Esophagus squamous epithelium (tissue), 4 donors: ENCODE results near the gene CLEC14A.

Experiments used
- CTCF ChIP-seq, 6 experiments: fragments of 450-650 bp in 4 of 6; fragments of 200-600 bp in 2 of 6; sonication (generic) in 2 of 6; IDR thresholded peaks; one replicate each; pipeline ENCODE4 v1.5.1; 2016 to 2019; ENCODE audit warnings: antibody characterized with exemption in 6 of 6, mild to moderate bottlenecking in 4 of 6, moderate library complexity in 4 of 6
- POLR2A ChIP-seq, 4 donors: fragments of 450-650 bp; IDR thresholded peaks; one replicate each; pipeline ENCODE4 v1.6.1; 2017; ENCODE audit warnings: antibody characterized with exemption in 4 of 4, mild to moderate bottlenecking in 4 of 4, moderate library complexity in 3 of 4

GRCh38 chr14:38257507-38257906 lies 1.6 kb upstream of the CLEC14A start:
- TF ChIP-seq CTCF (IDR thresholded peaks at IDR 0.05): no peak
- TF ChIP-seq POLR2A (IDR thresholded peaks at IDR 0.05): no peak
